NCI-H345 treated with DMSO at 0.1 percent for 48 hours (cell line): Measurements from ENCODE around the gene TNFAIP2.
A peak's percentile ranks its signal among the peaks of the same experiment; 100 is the strongest.

Experiments used
- DNase-seq: peaks from one replicate; lab custom pipeline; 2025; ENCODE audit not compliant: unreplicated experiment; lab: John Stamatoyannopoulos, UW

The TNFAIP2 gene

GRCh38 chr14:103093856-103094405, 29.3 kb upstream of the TNFAIP2 start:
- no peak for DNase-seq

- no peak for DNase-seq
These were observed 28.7 kb upstream of the TNFAIP2 start, which contains the start of gene EXOC3L4 for GRCh38 chr14:103094406-103095209. TSS of gene EXOC3L4 (plus strand) at chr14:103094725. CDS start at chr14:103100220, 5,495 bp downstream.

GRCh38 chr14:103095210-103095778, 28.0 kb upstream of the TNFAIP2 start:
- DNase-seq = no peak

GRCh38 chr14:103096387-103096786, 26.9 kb upstream of the TNFAIP2 start:
- DNase-seq = no peak

DNA sequence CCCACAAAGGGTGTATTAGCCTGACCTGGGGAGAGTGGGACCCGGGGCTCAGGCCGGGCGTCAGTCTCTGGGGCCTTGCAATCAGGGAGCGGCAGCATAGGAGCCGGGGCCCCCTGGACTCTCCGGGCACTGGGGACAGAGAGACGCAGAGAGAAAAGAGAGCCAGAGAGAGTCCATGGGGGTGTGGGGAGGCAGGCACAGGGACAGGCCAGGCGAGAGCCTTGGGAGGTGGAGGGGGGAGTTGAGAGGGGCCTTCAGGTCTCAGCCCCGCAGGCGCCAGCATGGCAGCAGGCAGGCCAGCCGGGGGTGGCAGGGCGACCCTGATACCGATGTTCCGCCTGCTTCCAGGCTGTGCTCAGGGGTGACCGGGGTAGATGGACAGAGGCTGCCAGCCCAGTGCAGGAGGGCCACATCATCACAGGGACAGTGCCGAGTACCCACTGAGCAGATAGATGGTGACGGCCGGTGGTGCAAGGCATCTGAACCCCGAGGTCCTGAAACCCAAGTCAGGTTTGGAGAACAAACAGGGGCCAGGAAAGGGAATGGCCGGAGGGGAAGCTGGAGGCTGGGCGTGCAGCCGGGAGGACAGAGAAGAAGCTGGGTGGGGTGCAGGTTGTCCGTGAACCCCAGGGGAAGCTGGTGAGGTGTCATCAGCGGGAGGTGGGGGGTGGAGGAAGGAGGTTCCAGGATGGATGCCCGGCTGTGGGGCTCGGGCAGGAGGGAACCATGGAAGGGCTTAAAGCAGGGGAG, 25.8 kb upstream of the TNFAIP2 start:
- DNase-seq = no peak

DNA sequence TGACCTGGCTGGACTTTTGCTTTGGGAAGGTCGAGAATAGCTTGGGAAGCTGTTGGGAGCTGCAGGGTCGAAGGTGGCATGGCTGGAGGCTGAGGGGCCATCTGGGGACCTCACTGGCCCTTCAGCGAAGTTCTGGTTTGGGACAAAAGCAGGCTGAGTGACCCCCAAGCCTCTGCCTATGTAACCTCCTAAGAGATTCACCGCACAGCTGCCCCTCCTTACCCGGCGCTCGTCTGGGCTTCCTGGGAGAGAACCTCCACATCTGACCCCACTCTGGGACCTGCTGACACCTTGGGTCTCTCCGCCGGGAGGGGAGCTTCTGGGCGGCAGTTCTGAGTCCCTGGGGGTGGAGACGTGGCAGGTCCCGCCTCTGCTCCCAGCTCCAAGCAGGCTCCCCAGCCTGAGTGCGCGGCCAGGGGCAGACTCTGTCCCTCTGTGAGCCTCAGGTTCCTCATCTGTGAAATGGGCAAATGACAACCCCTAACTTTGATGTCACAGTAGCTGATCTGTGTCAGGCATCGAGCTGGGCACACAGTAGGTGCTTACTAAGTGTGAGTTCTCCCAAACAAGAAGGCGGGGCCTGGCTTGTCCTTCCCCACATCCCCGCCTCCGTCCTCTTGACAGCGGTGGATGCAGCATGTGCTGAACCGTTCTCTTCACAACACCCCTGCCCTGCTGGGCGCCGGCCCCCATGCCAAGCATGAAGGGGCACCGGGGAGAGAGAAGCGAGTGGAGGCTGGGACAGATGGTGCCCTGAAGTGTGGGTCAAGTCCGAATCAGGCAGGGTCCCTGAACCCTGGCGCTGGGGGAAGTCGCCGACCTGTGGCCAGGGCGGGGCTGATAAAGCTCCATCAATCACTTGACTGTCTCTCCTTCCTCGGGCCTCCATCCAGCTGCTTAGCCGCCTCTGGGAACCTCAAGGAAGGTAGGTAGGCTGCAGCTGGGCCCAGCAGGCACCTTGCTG, 25.0 kb upstream of the TNFAIP2 start:
- DNase-seq = no peak

- no peak for DNase-seq
These were observed 24.1 kb upstream of the TNFAIP2 start for GRCh38 chr14:103099081-103099732.

- no peak for DNase-seq
These were observed 23.5 kb upstream of the TNFAIP2 start for GRCh38 chr14:103099733-103100280.

DNA sequence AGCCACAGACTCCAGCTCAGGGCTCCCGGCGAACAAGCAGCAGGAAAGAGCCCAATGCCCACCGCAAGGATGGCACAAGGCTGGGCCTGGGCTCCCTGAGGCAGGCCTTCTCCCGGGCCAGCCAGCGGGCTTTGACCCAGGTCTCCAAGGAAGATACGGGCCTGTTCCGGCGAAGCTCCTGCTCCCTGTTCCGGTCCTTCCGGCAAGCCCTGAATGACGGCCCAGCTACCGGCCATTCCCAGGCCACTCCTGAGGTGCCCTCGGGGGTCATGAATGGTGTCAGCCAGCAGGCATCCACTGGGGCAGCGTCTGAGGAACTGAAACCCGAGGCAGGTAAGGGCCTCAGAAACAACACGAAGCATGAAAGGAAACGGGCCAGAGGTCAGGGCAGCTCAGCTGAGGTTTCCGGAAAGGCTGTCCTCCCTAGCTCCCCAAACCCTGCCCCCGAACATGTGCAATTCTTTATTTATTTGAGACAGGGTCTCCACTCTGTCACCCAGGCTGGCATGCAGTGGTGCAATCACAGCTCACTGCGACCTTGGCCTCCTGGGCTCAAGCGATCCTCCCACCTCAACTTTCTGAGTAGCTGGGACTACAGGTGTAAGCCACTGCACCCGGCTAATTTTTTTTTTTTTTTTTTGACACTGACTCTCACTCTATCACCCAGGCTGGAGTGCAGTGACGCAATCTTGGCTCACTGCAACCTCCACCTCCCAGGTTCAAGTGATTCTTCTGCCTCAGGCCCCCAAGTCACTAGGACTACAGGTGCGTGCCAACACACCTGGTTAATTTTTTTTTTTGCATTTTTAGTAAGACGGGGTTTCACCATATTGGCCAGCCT, 22.8 kb upstream of the TNFAIP2 start:
- no peak for DNase-seq

DNA sequence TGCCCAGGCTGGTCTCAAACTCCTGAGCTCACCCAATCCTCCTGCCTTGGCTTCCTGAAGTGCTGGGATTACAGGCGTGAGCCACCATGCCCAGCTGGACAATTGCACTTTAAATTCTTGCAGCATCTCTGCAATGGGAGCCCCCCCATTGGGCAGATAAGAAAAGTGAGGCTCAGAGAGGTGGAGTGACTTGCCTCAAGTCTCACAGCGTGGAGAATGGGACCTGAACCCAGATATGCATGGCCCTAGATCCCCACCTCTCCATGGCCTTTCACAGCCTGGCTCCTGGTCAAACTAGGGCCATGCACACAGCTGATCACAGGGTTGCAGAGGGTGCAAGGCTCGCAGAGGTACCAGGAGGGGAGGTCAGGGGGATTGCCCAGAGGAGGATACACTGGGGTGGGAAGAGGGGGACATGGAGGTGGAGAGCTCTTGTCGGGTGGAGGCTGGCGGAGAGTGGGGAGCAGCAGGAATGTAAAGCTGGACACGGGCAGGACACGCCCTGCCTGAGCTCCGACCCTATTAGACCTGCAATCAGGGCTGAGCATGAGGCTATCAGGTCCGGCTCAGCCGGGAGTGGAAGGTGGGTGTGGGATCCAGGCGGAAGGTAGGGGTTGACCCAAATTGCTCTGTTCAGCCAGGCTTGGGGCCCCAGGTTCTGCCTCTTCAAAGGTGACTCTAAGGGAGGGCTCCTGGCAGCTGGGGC, 21.9 kb upstream of the TNFAIP2 start:
- DNase-seq = no peak

GRCh38 chr14:103101963-103102688, 21.1 kb upstream of the TNFAIP2 start:
- DNase-seq = no peak

- DNase-seq = no peak
These were observed 20.5 kb upstream of the TNFAIP2 start for GRCh38 chr14:103102689-103103260.

DNA sequence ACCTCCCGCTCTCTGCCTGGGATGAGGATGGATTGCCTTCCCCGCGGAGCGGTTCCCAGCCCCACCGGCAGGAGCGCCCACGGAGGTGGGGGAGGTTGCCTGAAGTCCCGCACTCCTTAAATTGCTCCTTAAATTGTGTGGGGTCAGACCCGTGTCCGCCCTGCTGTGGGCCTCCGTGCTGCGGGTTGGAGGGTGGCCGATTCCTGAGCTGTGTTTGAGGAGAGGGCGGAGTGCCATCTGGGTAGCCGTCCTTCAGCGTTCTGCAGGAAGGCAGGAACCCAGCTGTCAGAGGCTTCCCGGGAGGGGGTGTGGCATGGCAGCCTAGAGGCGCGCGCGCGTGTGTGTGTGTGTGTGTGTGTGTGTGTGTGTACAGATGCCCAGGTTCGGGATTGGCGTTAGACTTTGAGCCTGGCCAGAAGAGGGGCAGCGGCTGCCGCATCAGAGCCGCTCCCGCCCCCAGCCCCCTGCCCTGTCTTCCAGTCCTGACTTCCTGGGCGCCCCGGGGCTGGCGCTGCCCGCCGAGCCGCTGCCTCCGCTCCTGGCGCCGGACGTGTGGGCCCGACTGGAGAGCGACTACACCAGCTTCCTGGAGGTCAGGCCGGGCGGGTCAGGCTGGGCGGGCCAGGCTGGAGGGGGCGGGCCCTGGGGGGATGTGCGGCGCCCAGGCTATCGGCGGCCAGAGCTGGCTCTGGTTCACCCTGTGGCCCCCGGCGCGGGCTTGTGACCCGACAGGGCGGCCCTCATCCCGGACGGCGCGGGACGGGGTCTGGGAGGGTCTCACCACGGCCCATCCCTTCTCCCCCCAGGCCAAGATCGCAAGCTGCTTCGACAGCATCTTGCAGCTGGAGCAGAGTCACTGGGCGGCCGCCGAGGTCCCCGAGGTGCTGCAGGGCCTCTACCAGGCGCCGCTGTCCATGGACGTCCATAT, 19.5 kb upstream of the TNFAIP2 start:
- peak; percentile 24 for DNase-seq

DNA sequence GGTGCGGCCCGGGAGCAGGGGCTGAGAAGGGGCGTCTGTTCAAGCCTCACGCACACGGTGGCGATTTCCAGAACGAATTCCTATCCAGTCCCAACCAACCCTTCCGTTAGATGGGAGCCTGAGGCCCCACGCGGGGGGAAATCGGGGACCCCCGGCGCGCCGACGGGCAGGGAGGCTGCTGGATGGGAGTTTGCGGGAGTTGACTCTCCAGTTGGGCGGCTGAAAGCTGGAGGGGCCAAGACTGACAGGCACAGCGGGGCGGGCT, 18.9 kb upstream of the TNFAIP2 start:
- DNase-seq = no peak

- DNase-seq = peak; percentile 70
These were observed 18.4 kb upstream of the TNFAIP2 start for GRCh38 chr14:103104654-103105452.
